SJSA1 (cell line): Measurements from ENCODE around the gene PIPOX. TPM values are rescaled to one million over a fixed set of nuclear protein-coding genes. Genes with fewer than 3 reads are reported as not detected.

ENCODE experiments used
- DNase-seq, 2 experiments: peaks; one replicate each; pipeline ENCODE4 v3.0.0-alpha.2; 2015 to 2020; ENCODE audit warnings: low spot score in 2 of 2, low read depth in 1 of 2
- H3K27ac ChIP-seq: fragments of 250-450 bp; sonication (Bioruptor Pico); 2 replicates; pipeline ENCODE4 v1.5.1; 2020; ENCODE audit warnings: mild to moderate bottlenecking, moderate library complexity
- H3K27me3 ChIP-seq: fragments of 250-450 bp; sonication (Bioruptor Pico); replicated peaks from 2 replicates; pipeline ENCODE4 v1.5.1; 2020; ENCODE audit warnings: mild to moderate bottlenecking, moderate library complexity
- H3K36me3 ChIP-seq: fragments of 250-450 bp; sonication (Bioruptor Pico); 2 replicates; pipeline ENCODE4 v1.5.1; 2020; ENCODE audit warnings: mild to moderate bottlenecking
- H3K4me1 ChIP-seq: fragments of 250-450 bp; sonication (Bioruptor Pico); replicated peaks from 2 replicates; pipeline ENCODE4 v1.6.1; 2021; ENCODE audit warnings: mild to moderate bottlenecking
- H3K4me3 ChIP-seq: fragments of 250-450 bp; sonication (Bioruptor Pico); 2 replicates; pipeline ENCODE4 v1.5.1; 2020; ENCODE audit warnings: mild to moderate bottlenecking
- H3K9me3 ChIP-seq: fragments of 250-450 bp; sonication (Bioruptor Pico); replicated peaks from 2 replicates; pipeline ENCODE4 v1.5.1; 2020; ENCODE audit warnings: mild to moderate bottlenecking
- total RNA-seq: library from RNA; depleted of rRNA; stranded (reverse); fragments of >200 nt; shearing (Covaris generic); gene quantifications from 2 replicates; pipeline ENCODE4 v1.2.3, GENCODE V29; 2014; rRNA removed

The PIPOX gene
- total RNA-seq: 1.00 TPM in 1 of 2 replicates, not detected in the other

DNA sequence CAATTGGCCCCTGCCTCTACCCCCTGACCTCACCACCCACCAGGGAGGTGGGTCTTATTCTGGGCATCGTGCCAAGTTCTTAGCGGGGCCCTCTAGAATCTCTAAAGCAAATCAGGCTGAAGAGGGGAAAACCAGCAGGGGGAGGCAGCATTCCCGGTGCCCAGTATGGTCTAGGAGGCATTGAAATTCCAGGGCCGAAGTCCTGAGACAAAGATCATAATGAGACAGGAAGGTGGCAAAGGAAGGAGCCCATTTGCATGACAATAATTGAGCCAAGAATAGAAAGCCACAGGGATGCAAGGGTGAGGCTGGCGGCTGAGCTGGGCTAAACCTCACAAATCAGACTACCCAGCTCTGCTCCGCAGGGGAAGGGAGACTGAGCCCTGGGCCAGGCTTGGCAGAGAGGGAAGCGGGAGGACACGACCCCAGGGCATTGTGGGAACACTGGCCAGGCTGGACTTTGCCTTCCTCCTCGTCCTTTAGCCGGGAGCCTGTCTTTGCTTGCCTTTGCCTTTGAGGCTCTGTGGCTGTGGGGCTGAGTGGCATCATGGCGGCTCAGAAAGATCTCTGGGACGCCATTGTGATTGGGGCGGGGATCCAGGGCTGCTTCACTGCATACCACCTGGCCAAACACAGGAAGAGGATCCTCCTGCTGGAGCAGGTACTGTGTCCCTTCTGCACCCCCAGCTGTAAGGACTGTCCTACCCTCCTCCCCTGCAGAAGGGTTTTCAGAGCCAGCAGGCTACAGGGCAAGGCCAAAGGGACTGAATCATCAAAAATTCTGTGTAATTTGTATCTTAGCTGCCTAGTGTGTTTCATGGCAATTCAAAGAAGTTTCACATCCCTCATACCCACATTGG is at the start of gene PIPOX:
Gene PIPOX (plus strand): TSS at position 463 of the 860 bp plus-strand sequence. CDS start 85 bp downstream, at position 548.
- no peak within 1 kb of the TSS for H3K4me3 ChIP-seq
- peak in 1 of 2 experiments; percentile 17 for DNase-seq
- H3K27ac ChIP-seq: no peak within 1 kb of the TSS

DNA sequence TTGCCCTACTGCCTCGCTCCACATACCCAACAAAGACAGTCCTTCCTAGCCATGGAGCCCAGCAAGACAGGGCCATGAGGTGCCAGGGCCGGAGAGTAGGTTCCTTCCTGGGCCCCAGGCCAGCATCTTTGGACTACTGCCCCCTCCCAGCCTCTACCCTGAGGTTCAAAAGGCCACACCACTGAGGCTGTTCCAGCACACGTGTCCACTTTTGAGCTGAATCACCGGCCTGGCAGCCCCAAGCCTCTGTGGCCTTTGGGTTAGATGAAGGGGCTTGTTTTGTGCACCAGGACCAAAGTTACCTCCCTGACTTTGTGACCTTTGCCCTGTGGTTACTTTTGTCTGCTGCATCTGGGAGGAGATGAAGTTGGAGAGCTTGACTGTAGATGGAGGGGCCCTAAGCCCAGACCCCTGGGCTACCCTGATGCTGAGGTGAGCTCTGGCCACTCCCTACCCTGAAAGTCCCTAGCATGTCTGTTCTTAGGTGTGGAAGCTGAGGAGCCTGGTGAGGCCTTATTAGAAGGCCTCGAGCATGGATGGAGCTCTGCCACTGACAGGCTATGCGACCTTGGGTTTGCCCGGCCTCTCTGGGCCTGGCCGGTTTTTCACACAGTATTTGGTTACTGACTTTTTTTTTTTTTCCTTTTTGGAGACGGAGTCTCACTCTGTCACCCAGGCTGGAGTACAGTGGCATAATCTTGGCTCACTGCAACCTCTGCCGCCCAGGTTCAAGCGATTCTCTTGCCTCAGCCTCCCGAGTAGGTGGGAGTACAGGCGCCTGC is 49.1 kb upstream of the PIPOX start:
- H3K4me1 ChIP-seq: no peaks in the 10 kb centered on the region
- H3K36me3 ChIP-seq: no peaks in the 10 kb centered on the region
- no peak overlapping the region for H3K4me3 ChIP-seq
- H3K9me3 ChIP-seq: no peaks in the 10 kb centered on the region
- H3K27ac ChIP-seq: no peak overlapping the region
- no peak for DNase-seq
- H3K27me3 ChIP-seq: peaks cover 3% of the 10 kb centered on the region; the same call in 1 of the 2 replicates

More for the DNA sequence above, at the start of gene PIPOX:
- H3K9me3 ChIP-seq: no peaks in the 10 kb centered on the region
- no peaks in the 10 kb centered on the region for H3K36me3 ChIP-seq
- peaks cover 7% of the 10 kb centered on the region; the same call in 1 of the 2 replicates for H3K27me3 ChIP-seq
- H3K4me1 ChIP-seq: peaks cover 22% of the 10 kb centered on the region

DNA sequence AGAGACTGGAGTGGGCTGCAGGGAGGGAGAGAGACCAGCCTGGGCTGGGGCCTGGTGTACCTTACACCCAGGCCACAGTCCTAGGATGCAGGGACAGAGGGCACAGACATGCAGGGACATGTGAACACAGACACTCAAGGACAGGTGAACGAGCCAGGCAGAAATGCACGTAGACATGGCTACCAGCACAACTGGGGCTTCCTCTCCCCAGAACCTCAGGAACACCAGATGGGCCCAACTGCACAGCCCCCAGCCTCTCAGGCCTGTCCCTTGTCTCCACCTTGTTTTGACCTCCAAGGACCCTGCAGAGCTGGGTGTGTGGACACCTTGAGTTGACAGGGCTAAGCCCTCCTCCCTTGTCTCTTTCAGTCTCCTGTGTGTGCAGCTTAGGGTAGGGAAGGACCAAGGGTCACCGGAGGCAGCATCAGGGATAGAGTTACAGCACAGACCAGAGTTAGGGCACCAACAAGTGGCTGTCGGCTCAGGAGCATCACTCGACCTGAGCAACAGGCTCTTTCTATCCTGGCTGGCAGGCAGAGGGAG is 46.3 kb upstream of the PIPOX start:
- H3K27ac ChIP-seq: no peak overlapping the region
- no peaks in the 10 kb centered on the region for H3K36me3 ChIP-seq
- no peaks in the 10 kb centered on the region for H3K4me1 ChIP-seq
- DNase-seq: no peak
- no peak overlapping the region for H3K4me3 ChIP-seq
- no peaks in the 10 kb centered on the region for H3K9me3 ChIP-seq
- no peaks in the 10 kb centered on the region for H3K27me3 ChIP-seq

DNA sequence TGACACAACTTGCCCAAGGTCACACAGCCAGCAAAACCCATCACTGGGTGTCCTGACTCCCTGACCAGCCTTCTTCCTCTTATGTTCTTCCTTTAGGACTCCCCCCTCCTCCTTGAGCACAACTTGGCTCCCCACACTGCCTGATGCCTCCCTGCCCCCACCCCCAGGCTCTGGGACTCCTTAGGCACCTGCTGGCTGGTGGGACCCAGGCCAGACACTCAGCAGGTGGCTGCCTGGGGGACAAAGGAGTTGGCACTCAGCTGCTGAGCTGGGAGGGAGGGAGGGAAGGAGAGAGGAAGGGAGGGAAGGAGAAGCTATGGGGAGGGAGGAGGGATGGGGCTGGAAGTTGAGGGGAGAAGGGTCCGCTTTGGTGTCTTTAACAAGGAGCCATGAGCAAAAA is 45.1 kb upstream of the PIPOX start:
- DNase-seq: no peak
- Histone ChIP-seq H3K4me3 (no peak overlapping the region), H3K27me3 (peaks cover 1% of the 10 kb centered on the region), H3K9me3 (no peaks in the 10 kb centered on the region), H3K36me3 (no peaks in the 10 kb centered on the region), H3K4me1 (no peaks in the 10 kb centered on the region), H3K27ac (no peak overlapping the region)

DNA sequence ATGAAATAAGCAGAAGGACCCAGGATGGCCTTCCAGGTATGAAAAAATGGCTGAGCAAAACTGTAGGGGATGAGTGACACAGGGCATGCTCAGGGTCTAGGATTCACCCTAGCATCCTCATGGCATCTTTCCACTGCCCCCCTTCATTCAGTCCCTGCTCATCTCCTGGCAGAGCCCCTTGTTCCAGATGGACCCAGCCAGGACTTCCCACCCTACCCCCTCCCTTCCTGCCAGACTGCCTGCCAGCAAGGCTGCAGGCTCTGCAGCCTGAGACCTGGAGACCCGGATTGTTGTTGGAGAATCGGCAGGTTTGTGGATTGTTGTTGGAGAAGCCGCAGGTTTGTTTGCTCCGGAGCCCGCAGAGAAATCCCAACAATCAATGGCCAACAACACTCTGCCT is 43.7 kb upstream of the PIPOX start:
- H3K36me3 ChIP-seq: no peaks in the 10 kb centered on the region
- H3K9me3 ChIP-seq: no peaks in the 10 kb centered on the region
- H3K4me3 ChIP-seq: no peak overlapping the region
- H3K27ac ChIP-seq: no peak overlapping the region
- no peak for DNase-seq
- peaks cover 15% of the 10 kb centered on the region for H3K27me3 ChIP-seq
- H3K4me1 ChIP-seq: no peaks in the 10 kb centered on the region

DNA sequence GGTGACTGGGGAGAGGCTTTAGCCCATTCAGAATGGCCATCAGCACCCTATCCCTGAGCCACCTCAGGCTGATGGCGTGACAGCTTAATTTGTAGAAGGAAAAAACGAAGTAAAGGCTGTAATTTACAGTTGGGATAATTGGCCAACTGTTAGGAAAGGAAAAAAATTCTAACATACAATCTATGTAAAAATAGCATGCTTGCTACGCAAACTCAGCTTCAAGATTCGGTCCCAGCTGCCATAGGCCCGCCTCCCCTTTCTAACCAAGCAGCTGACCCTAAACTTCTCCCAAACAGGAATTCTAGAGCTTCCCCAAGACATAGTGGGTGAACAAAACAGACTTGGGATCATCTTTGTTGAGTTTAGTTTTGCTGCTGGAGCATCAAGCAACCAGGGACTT is 42.0 kb upstream of the PIPOX start:
- H3K9me3 ChIP-seq: no peaks in the 10 kb centered on the region; the same call in none of the 2 replicates
- no peak for DNase-seq
- H3K4me1 ChIP-seq: no peaks in the 10 kb centered on the region; the same call in 1 of the 2 replicates
- no peaks in the 10 kb centered on the region for H3K36me3 ChIP-seq
- no peak overlapping the region for H3K27ac ChIP-seq
- H3K27me3 ChIP-seq: peaks cover 30% of the 10 kb centered on the region
- H3K4me3 ChIP-seq: no peak overlapping the region

DNA sequence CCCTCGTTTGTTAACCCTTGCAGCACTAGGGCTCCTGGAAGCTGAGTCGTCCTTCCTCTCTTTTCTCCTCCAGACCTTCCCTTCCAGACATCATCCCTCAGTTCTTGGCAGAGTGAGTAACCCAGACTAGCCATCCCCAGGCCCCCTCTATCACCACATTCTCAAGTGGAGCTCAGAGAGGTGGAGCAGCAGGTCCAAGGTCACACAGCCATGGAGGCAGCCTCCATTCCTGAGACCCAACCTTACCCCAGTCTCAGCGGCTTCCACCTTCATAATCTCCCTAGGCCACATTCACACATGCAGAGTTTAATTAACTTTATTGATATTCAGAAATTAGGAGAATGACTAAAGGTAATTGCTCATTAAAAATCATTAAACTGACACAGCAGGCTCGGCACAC is 40.1 kb upstream of the PIPOX start:
- Histone ChIP-seq H3K4me1 (peaks cover 3% of the 10 kb centered on the region; the same call in 1 of the 2 replicates), H3K9me3 (no peaks in the 10 kb centered on the region; the same call in none of the 2 replicates), H3K36me3 (no peaks in the 10 kb centered on the region), H3K4me3 (no peak overlapping the region), H3K27me3 (peaks cover 33% of the 10 kb centered on the region), H3K27ac (no peak overlapping the region)
- no peak for DNase-seq

DNA sequence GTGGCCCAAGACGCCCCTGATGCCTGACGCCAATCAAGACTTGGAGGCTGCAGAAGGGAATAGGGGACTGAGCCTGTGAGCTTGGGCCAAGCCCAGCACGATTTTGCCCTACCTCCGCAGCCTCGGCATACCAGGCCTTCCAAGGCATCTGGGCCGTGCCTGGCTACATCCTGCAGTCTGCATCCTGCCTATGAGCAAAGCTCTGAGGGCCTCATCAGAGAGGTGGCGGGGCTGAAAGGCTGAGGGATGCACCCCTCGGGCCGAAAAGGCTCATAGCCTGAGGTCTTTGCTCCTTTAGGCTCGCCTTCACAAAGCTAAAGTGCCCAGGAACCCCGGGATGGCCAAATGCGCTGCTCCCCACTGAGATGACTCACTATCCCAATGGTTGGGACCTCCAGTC is 39.7 kb upstream of the PIPOX start:
- DNase-seq: no peak
- Histone ChIP-seq H3K4me3 (no peak overlapping the region), H3K9me3 (no peaks in the 10 kb centered on the region; the same call in none of the 2 replicates), H3K27me3 (peaks cover 33% of the 10 kb centered on the region), H3K4me1 (peaks cover 6% of the 10 kb centered on the region; the same call in 1 of the 2 replicates), H3K27ac (no peak overlapping the region), H3K36me3 (no peaks in the 10 kb centered on the region)

GRCh38 chr17:29004081-29004692 is 38.8 kb upstream of the PIPOX start:
- peaks cover 33% of the 10 kb centered on the region for H3K27me3 ChIP-seq
- DNase-seq: no peak
- no peak overlapping the region for H3K27ac ChIP-seq
- no peaks in the 10 kb centered on the region; the same call in none of the 2 replicates for H3K9me3 ChIP-seq
- H3K36me3 ChIP-seq: no peaks in the 10 kb centered on the region
- H3K4me1 ChIP-seq: peaks cover 6% of the 10 kb centered on the region; the same call in 1 of the 2 replicates
- no peak overlapping the region for H3K4me3 ChIP-seq

DNA sequence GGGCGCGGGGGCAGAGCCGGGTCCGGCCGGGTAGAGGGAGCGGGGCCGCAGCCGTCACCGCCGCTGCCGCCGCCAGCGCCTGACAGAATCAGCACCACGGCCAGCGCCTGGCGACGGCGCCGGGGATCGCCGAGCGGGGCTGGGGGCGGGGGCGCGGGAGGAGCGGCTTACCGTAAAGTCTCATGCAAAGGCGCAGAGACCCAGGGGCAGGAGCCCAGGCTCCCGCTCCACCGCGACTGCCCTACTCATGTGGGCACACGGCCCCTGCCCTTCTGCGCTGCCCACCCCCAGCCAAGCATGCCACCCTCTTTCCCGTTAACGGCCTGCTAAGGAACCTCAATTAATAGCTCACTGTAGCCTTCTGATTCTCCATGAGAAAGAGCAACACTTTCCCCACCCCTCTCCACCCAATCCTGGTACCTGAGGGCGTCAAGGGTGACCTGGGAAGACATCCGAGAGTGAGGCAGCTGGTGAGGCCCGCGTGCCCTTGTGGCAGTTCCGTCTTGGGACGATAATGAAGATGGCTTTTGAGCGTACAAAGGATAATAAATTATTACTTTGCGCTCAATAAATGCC is 36.9 kb upstream of the PIPOX start, which contains the start of gene SEZ6:
Gene SEZ6 (minus strand): TSS at position 98 of the 576 bp plus-strand sequence. CDS start 164 bp downstream, outside the sequence.
- Histone ChIP-seq H3K27ac (no peak within 1 kb of the TSS), H3K27me3 (peaks cover 33% of the 10 kb centered on the region)
- DNase-seq: peak; percentile 19 to 70

DNA sequence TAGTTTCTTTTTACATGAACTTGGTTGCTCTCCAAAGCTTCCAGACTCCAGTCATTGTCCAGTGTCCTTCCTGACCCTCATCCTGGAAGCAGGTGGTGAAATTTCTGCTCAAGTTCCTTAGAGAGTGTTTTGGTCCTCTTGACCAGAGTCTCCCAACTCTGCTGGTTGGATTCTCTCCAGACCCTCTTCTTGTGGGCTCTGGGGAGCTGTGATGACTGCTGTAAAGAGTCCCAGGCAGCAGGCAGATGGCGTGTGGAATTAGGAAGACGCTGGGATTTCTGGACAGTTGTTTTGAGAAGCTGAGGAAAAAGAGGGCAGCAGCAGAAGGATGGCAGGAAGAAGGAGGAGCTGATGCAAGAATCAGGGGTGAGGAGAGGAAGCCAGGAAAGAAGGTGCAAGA is 35.5 kb upstream of the PIPOX start:
- Histone ChIP-seq H3K9me3 (no peaks in the 10 kb centered on the region; the same call in none of the 2 replicates), H3K27me3 (peaks cover 35% of the 10 kb centered on the region), H3K27ac (no peak overlapping the region), H3K36me3 (no peaks in the 10 kb centered on the region), H3K4me1 (peaks cover 6% of the 10 kb centered on the region; the same call in 1 of the 2 replicates), H3K4me3 (no peak overlapping the region)
- no peak for DNase-seq

More for the DNA sequence above, 36.9 kb upstream of the PIPOX start, which contains the start of gene SEZ6:
- Histone ChIP-seq H3K4me1 (peaks cover 6% of the 10 kb centered on the region; the same call in 1 of the 2 replicates), H3K4me3 (no peak within 1 kb of the TSS), H3K9me3 (no peaks in the 10 kb centered on the region; the same call in none of the 2 replicates), H3K36me3 (no peaks in the 10 kb centered on the region)

- H3K27me3 ChIP-seq: peaks cover 33% of the 10 kb centered on the region
- H3K9me3 ChIP-seq: no peaks in the 10 kb centered on the region; the same call in none of the 2 replicates
- no peak overlapping the region for H3K27ac ChIP-seq
Measured at GRCh38 chr17:29007860-29008455, 35.0 kb upstream of the PIPOX start.

More at GRCh38 chr17:29007860-29008455, 35.0 kb upstream of the PIPOX start:
- peaks cover 6% of the 10 kb centered on the region; the same call in 1 of the 2 replicates for H3K4me1 ChIP-seq
- H3K4me3 ChIP-seq: no peak overlapping the region
- DNase-seq: peak in 1 of 2 experiments; percentile 18
- no peaks in the 10 kb centered on the region for H3K36me3 ChIP-seq
